Mesendoderm (in vitro differentiated cells): ENCODE data around the gene ZNF101.
A peak's percentile ranks its signal among the peaks of the same experiment; 100 is the strongest.

Experiments
- DNase-seq: peaks from one replicate; pipeline ENCODE4 v3.0.0; 2013
- H2AK5ac ChIP-seq: 2 replicates; pipeline ENCODE4 v1.6.1; 2013; ENCODE audit warnings: low read length, inconsistent platforms
- H2BK120ac ChIP-seq: 2 replicates; pipeline ENCODE4 v1.6.1; 2013; ENCODE audit warnings: low read depth, mild to moderate bottlenecking, low read length, moderate library complexity, mixed read lengths
- H2BK15ac ChIP-seq: replicated peaks from 2 replicates; pipeline ENCODE4 v1.6.1; 2013; ENCODE audit warnings: low read depth, mild to moderate bottlenecking, moderate library complexity
- H2BK5ac ChIP-seq: 2 replicates; pipeline ENCODE4 v1.6.1; 2013; ENCODE audit warnings: low read length, inconsistent platforms
- H3K18ac ChIP-seq: 2 replicates; pipeline ENCODE4 v1.6.1; 2013; ENCODE audit warnings: mild to moderate bottlenecking, low read length, mixed read lengths
- H3K23ac ChIP-seq: one replicate; pipeline ENCODE4 v1.6.1; 2013; ENCODE audit warnings: low read length
- H3K27ac ChIP-seq: 2 replicates; pipeline ENCODE4 v1.5.1; 2013; ENCODE audit warnings: low read depth, mild to moderate bottlenecking, inconsistent platforms, low read length, moderate library complexity
- H3K27me3 ChIP-seq: 2 replicates; pipeline ENCODE4 v1.6.1; 2013; ENCODE audit warnings: low read length, control low read depth, mild to moderate bottlenecking, inconsistent platforms; ENCODE audit not compliant: insufficient read depth, poor library complexity
- H3K36me3 ChIP-seq: 2 replicates; pipeline ENCODE4 v1.6.1; 2013; ENCODE audit warnings: low read length, inconsistent platforms; ENCODE audit not compliant: control insufficient read depth, insufficient read depth
- H3K4ac ChIP-seq: one replicate; pipeline ENCODE4 v1.6.1; 2013; ENCODE audit warnings: low read depth, mild to moderate bottlenecking, low read length, moderate library complexity
- H3K4me1 ChIP-seq: 2 replicates; pipeline ENCODE4 v1.6.1; 2013; ENCODE audit warnings: low read depth, low read length, inconsistent platforms; ENCODE audit not compliant: control insufficient read depth
- H3K4me2 ChIP-seq: 2 replicates; pipeline ENCODE4 v1.6.1; 2013; ENCODE audit warnings: low read length
- H3K4me3 ChIP-seq: 2 replicates; pipeline ENCODE4 v1.5.1; 2013; ENCODE audit warnings: mild to moderate bottlenecking, low read length
- H3K56ac ChIP-seq: one replicate; pipeline ENCODE4 v1.6.1; 2013; ENCODE audit warnings: low read length
- H3K79me1 ChIP-seq: 2 replicates; pipeline ENCODE4 v1.6.1; 2013; ENCODE audit warnings: low read length, inconsistent platforms
- H3K79me2 ChIP-seq: 2 replicates; pipeline ENCODE4 v1.6.1; 2013; ENCODE audit warnings: mild to moderate bottlenecking, low read length; ENCODE audit not compliant: control insufficient read depth, insufficient read depth
- H3K9ac ChIP-seq: 2 replicates; pipeline ENCODE4 v1.6.1; 2013; ENCODE audit warnings: low read length, inconsistent platforms
- H4K5ac ChIP-seq: one replicate; pipeline ENCODE4 v1.6.1; 2013; ENCODE audit warnings: low read length
- H4K8ac ChIP-seq: one replicate; pipeline ENCODE4 v1.6.1; 2013; ENCODE audit warnings: low read depth, mild to moderate bottlenecking, control low read depth, low read length, moderate library complexity
- WGBS: extraction: QIAGEN DNeasy Blood & Tissue Kit; methylation state at CpG from one replicate; pipeline ENCODE4 v1.1.7; 2013; ENCODE audit warnings: low lambda C conversion rate, missing lambda C conversion rate; ENCODE audit not compliant: insufficient coverage; ENCODE audit errors: extremely low coverage; 5-methylcytosine and 5-hydroxymethylcytosine counted together

ZNF101 gene

DNA sequence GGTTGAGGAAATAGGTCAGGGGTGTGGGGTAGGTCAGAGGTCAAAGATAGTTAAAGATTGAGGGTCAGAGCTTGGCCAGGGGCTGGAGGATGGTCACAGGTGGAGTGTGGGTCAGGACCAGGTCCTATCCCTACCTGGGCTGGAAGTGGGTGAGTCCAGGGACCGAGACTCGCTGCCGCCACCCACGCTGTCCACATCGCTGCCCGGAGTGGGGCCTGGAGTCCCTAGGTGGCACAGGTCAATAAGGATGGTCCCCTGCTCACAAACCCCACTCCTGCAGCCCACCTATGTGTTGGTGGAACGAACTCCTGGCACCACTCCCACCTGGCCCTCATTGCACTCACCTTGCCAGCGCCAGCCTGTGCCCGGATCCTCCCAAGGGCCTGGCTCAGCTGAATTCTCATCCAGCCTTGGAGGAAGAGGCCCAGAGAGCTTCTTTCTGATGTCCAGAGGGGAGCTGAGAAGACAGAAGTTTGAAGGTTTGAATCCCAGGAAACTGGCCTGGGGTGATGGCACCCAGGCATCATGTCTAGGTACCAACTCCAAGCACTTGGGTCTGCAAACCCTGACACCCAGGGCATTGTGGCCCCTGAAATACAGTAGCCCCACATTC, 32.0 kb upstream of the ZNF101 start:
- H3K79me2 ChIP-seq = no peaks in the 10 kb centered on the region
- H3K4me3 ChIP-seq = no peak overlapping the region
- H3K4me2 ChIP-seq = no peak overlapping the region
- H3K4me1 ChIP-seq = no peaks in the 10 kb centered on the region
- H3K18ac ChIP-seq = no peak overlapping the region
- H3K4ac ChIP-seq = no peak overlapping the region
- H3K23ac ChIP-seq = no peak overlapping the region
- H3K27ac ChIP-seq = no peak overlapping the region
- no peak overlapping the region for H2BK15ac ChIP-seq
- no peak overlapping the region for H4K5ac ChIP-seq
- no peak overlapping the region for H2BK5ac ChIP-seq
- H3K56ac ChIP-seq = no peak overlapping the region
- no peak overlapping the region for H2BK120ac ChIP-seq
- DNase-seq = no peak
- no peak overlapping the region for H2AK5ac ChIP-seq
- WGBS = no CpG with 5 or more reads among the region's 9 CpGs
- H3K36me3 ChIP-seq = peaks cover 3% of the 10 kb centered on the region
- no peaks in the 10 kb centered on the region for H3K27me3 ChIP-seq
- H3K79me1 ChIP-seq = no peaks in the 10 kb centered on the region
- no peak overlapping the region for H4K8ac ChIP-seq
- H3K9ac ChIP-seq = no peak overlapping the region

DNA sequence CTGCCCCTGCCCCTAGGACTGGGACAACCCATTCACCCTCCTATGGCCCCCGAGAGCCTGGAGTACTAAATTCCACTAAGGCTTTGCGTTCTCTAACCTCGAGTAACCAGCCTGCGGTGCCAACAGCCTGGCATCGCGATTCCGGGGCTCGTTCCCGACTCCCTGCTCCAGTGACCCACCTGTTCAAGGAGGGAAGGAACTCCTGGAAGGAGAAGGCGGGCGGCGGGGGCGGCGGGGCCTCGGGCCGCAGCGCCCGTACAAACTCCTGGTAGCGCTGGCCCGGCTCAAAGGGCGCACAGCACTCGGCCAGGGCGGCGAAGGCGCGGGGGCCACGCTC, 31.5 kb upstream of the ZNF101 start:
- H3K79me1 ChIP-seq = no peaks in the 10 kb centered on the region
- H3K4me3 ChIP-seq = no peak overlapping the region
- H3K79me2 ChIP-seq = no peaks in the 10 kb centered on the region
- H3K27ac ChIP-seq = no peak overlapping the region
- no peak for DNase-seq
- H4K5ac ChIP-seq = no peak overlapping the region
- no peak overlapping the region for H3K18ac ChIP-seq
- no peaks in the 10 kb centered on the region for H3K4me1 ChIP-seq
- no peak overlapping the region for H3K56ac ChIP-seq
- H3K4me2 ChIP-seq = no peak overlapping the region
- no peak overlapping the region for H2BK120ac ChIP-seq
- H3K4ac ChIP-seq = no peak overlapping the region
- H2BK15ac ChIP-seq = no peak overlapping the region
- H2BK5ac ChIP-seq = no peak overlapping the region
- H4K8ac ChIP-seq = no peak overlapping the region
- no peak overlapping the region for H3K9ac ChIP-seq
- no peak overlapping the region for H2AK5ac ChIP-seq
- H3K27me3 ChIP-seq = no peaks in the 10 kb centered on the region
- peaks cover 3% of the 10 kb centered on the region for H3K36me3 ChIP-seq
- whole genome bisulfite sequencing = no CpG with 5 or more reads among the region's 27 CpGs
- no peak overlapping the region for H3K23ac ChIP-seq

DNA sequence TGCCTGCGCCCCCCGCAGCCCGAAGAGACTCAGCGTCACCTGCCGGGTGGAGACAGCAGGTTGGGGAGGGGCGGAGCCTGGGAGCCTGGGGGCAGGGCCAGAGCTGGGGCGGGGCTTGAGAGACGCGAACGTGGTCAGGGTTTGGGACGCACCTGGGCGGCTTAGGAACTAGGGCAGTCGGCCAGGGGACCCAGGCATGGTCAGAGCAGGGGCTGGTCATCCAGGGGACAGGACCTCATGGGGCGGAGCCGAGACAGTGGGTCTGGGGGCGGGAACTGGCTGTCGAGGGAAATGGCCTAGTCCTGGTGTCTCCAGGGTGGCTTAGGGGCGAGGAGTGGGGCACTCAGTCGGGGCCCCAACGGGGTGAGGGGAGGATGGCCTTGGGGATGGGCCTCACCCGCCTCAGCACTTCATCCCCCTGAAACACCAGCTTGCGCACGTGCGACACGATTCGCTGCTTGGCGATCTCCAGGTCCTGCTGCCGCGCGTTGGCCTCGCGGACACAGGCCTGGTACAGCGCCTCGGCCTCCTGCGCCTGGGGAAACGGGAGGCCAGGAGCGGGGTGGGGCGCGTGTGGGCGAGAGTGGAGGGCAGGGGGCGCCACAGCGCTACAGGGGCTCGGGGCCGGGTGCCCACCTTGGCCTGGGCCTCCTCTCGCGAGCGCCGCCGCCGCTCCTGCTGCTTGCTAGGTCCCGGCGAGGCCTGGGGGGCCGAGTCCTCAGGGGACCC, 31.0 kb upstream of the ZNF101 start:
- no peak overlapping the region for H4K5ac ChIP-seq
- H3K79me2 ChIP-seq = no peaks in the 10 kb centered on the region
- H3K56ac ChIP-seq = peak overlapping the region; percentile 69
- peaks cover 3% of the 10 kb centered on the region for H3K36me3 ChIP-seq
- H4K8ac ChIP-seq = no peak overlapping the region
- H3K27ac ChIP-seq = no peak overlapping the region
- H3K4me3 ChIP-seq = no peak overlapping the region
- no peak overlapping the region for H3K18ac ChIP-seq
- no peak overlapping the region for H3K4ac ChIP-seq
- no CpG with 5 or more reads among the region's 53 CpGs for WGBS
- no peaks in the 10 kb centered on the region for H3K79me1 ChIP-seq
- H2BK5ac ChIP-seq = no peak overlapping the region
- no peak overlapping the region for H3K4me2 ChIP-seq
- no peaks in the 10 kb centered on the region for H3K27me3 ChIP-seq
- H2BK15ac ChIP-seq = no peak overlapping the region
- H2AK5ac ChIP-seq = no peak overlapping the region
- no peaks in the 10 kb centered on the region for H3K4me1 ChIP-seq
- H3K9ac ChIP-seq = no peak overlapping the region
- no peak overlapping the region for H2BK120ac ChIP-seq
- peak; percentile 52 for DNase-seq
- no peak overlapping the region for H3K23ac ChIP-seq

DNA sequence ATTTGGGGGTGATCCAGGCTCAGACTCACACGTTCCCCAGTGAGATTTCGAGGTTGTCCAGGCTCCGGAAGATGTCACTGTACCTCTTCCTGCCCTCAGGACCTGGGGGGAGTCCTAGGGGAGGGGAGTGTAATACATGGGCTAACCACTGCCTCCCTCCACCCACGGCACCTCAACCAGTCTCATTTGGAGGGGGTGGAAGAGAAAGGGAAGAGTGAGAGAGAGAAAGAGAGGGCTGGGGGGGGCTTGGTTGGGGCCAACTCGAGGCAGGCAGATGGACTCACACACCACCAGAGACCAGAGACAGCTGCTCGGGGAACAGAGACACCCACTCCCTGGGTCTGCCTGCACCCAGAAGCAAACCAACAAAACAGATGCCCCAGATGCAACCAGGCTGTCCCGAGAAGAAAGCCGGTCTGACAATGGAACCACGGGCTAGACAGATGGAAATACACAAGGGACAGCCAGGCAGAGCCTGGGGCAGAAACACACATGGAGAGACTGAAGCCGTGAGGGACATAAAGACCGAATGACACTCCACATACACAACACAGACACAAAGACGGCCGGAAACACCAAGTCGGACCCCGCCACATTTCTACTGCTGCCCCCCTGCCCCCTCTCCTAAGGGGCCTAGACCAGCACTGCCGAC, 26.0 kb upstream of the ZNF101 start:
- Histone ChIP-seq H3K4me1 (no peaks in the 10 kb centered on the region), H4K5ac (no peak overlapping the region), H3K4me2 (peak overlapping the region; percentile 78), H3K9ac (peak overlapping the region; percentile 91), H3K79me2 (no peaks in the 10 kb centered on the region), H4K8ac (no peak overlapping the region), H3K4ac (peak overlapping the region; percentile 0), H3K27me3 (no peaks in the 10 kb centered on the region), H3K23ac (no peak overlapping the region), H3K56ac (peak overlapping the region; percentile 96), H2BK15ac (no peak overlapping the region), H3K27ac (no peak overlapping the region), H2BK5ac (no peak overlapping the region), H3K18ac (peak overlapping the region; percentile 10), H2AK5ac (no peak overlapping the region), H3K79me1 (no peaks in the 10 kb centered on the region), H2BK120ac (no peak overlapping the region), H3K4me3 (peak overlapping the region; percentile 71), H3K36me3 (peaks cover 9% of the 10 kb centered on the region)
- no CpG with 5 or more reads among the region's 16 CpGs for WGBS
- DNase-seq = peak; percentile 44

DNA sequence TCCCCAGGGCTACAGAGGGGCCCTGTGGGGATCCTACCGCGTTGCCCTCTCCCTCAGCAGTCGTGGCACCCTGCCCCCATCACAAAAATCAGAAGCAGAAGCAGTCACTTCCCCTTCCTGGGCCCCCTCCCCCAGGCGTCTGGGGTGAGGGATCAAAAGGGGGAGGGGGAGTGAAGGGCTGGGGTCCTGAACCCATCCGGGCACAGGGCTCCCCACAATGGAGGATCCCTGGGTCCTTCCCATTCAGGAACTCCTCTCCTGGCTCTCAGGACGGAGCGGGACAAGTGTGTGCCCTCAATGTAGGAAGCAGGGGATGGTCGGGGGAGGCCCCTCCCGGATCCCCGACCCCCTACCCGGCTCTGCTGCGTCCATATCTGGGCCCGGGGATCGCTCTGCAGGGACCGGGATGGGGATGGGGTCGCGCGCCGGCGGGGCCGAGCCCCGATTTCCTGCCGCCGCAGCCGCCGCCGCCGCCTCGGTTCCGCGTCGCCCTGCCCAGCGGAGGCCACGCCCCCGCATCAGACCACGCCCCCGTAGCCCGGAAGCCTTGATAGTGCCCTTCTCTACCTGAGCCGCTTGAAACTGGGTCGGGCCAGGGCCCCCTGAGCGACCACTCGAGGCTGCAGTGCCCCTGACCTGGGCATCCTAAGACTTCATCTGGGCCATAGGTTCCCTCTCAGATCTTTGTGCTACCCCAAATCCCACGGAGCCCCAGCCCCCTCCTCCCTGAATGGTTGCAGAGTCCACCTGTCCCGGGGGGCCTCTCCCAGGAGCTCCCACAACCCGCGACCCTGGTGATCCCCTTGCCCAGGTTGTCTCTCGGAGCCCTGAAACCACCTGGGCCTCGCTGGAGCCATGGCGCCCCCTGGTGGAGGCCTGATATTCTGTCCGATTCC, 25.2 kb upstream of the ZNF101 start, which contains the start of gene GMIP:
Gene GMIP (minus strand): TSS at position 500 of the 896 bp plus-strand sequence. CDS start 128 bp downstream, at position 372.
- peak within 1 kb of the TSS; percentile 10 for H3K18ac ChIP-seq
- H3K9ac ChIP-seq = peak within 1 kb of the TSS; percentile 91
- H2AK5ac ChIP-seq = no peak within 1 kb of the TSS
- peak within 1 kb of the TSS; percentile 84 for H3K4me2 ChIP-seq
- no peaks in the 10 kb centered on the region for H3K4me1 ChIP-seq
- no peaks in the 10 kb centered on the region for H3K79me1 ChIP-seq
- H3K27me3 ChIP-seq = no peaks in the 10 kb centered on the region
- H3K23ac ChIP-seq = peak within 1 kb of the TSS; percentile 29
- H3K79me2 ChIP-seq = no peaks in the 10 kb centered on the region
- no peak within 1 kb of the TSS for H4K5ac ChIP-seq
- peak within 1 kb of the TSS; percentile 96 for H3K56ac ChIP-seq
- no peak within 1 kb of the TSS for H2BK5ac ChIP-seq
- H2BK15ac ChIP-seq = no peak within 1 kb of the TSS
- peaks cover 9% of the 10 kb centered on the region for H3K36me3 ChIP-seq
- peak within 1 kb of the TSS; percentile 87 for H3K27ac ChIP-seq
- DNase-seq = peak; percentile 87
- no peak within 1 kb of the TSS for H4K8ac ChIP-seq
- peak within 1 kb of the TSS; percentile 0 for H3K4ac ChIP-seq
- no CpG with 5 or more reads among the region's 50 CpGs for WGBS
- peak within 1 kb of the TSS; percentile 71 for H3K4me3 ChIP-seq
- no peak within 1 kb of the TSS for H2BK120ac ChIP-seq
